GM12874 (cell line): ENCODE results near the gene STK10.

Experiments
- TF ChIP-seq, protein P1 (sequence below): IDR thresholded peaks from 2 replicates; pipeline ENCODE4 v1.5.1; 2011; ENCODE audit warnings: low read depth, mild to moderate bottlenecking, control low read depth, low read length, moderate library complexity; ENCODE audit not compliant: insufficient read depth

Gene STK10

DNA sequence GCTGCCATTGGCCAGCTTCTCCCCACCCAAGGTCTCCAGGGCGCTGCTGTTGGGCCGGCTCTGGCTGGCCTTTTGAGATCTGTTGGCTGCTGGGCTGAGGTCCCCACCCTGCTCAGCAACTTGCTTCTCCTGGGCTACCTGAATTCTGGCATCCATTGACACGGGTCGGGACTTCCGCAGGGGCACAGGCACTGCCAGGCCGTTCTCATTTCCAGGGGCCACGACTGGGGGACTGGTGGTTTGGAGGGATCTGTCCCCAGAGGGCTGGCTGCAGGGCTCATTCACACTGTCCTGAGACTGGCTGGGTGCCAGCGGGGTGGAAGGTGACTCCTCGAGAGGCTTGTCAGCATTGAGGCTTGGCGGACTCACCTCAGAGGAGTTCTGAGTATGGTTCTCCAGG, 94.5 kb downstream of the STK10 start:
- TF ChIP-seq, protein P1, sequence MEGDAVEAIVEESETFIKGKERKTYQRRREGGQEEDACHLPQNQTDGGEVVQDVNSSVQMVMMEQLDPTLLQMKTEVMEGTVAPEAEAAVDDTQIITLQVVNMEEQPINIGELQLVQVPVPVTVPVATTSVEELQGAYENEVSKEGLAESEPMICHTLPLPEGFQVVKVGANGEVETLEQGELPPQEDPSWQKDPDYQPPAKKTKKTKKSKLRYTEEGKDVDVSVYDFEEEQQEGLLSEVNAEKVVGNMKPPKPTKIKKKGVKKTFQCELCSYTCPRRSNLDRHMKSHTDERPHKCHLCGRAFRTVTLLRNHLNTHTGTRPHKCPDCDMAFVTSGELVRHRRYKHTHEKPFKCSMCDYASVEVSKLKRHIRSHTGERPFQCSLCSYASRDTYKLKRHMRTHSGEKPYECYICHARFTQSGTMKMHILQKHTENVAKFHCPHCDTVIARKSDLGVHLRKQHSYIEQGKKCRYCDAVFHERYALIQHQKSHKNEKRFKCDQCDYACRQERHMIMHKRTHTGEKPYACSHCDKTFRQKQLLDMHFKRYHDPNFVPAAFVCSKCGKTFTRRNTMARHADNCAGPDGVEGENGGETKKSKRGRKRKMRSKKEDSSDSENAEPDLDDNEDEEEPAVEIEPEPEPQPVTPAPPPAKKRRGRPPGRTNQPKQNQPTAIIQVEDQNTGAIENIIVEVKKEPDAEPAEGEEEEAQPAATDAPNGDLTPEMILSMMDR = no peak

DNA sequence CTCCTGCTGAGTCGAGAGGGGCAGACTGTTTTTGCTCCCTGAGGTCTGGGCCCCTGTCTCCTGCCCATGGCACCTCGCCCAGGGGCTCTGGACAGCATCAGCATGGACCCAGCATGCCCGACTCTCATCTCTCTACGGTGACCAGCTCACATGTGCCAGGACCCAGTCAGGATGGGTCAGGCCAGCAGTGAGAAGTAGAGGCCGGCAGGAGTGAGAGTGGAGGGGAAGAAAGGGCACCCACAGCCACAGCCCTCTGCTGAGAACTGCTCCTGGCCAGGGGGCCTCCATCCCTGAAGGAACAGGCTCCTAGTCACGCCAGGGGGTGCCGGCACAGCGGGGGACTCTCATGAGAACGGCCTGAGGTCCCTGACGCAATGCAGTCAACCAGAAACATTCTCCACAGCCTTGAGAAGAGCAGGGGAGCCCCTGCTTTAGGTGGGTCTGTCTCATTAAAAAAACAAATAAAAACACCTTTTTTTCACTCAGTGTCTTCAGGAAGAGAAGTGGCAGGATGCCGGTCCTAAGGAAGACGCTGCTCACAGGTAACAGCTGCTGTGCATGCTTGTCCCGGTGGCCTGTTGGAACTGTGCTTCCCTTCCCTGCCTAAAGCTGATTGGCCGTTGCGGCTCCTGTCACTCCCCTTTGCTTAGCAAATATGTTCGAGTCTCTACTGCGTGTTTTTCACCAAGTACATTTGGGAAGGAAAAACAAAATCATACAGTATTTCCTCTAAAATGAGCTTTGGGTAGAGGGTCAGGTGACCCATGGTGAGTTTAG, 95.9 kb downstream of the STK10 start:
- TF ChIP-seq, protein P1 = no peak

DNA sequence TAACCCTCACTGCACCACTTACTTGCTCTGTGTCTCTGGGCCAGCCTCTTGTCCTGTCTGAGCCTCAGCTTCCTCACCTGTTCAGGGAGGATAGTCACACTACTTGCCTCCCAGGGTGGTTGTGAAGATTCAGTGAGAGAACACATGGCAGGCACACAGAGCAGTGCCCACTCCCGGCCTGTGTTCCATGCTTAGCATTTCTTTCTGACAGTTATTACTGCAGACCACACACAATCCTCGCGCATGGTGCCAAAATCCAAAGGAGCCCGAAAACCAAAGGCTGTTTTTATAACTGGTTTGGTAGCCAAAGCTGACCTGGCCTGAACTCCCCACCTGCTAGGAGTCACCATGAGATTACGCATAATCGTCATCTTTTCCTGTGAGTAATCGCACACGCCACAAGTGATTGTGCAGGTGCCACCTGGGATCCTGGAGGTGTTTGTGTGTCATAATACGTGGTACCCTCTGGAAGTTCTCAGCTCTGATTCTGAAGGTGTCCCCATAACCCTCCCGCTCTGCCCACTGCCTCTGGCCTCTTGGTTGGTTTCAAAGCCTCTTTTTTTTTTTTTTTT, 97.0 kb downstream of the STK10 start:
- TF ChIP-seq, protein P1 = no peak

DNA sequence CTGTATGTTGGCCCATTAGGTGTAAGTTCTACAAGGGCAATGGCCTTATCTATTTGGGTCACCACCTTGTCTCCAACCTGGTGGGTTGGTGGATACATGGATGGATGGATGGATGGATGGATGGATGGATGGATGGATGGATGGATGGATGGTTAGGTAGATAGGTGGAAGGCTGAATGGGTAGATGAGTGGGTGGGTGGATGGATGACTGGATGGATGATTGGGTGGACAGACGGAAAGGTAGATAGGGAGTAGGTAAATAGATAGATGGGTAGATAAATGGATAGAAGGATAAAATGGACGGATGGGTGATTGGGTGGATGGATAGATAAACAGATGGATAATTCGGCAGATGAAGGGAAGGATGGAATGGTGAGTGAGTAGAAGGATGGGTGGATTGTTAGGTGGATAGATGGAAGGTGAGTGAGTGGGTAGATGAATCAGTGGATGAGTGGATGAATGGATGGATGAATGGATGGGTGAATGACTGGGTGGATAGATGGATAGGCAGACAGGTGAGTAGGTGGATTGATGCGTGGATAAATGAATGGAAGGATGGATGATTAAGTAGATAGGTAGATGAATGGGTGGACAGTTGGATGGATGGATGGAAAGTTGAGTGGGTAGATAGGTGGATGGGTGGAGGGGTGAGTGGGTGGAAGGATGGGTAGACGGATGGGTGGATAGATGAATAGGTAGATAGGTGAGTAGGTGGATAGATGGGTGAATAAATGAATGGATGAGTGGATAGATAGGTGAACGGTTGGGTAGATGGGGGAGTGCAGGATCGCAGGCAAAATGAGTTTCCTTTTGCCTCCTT, 98.5 kb downstream of the STK10 start:
- TF ChIP-seq, protein P1 = no peak

DNA sequence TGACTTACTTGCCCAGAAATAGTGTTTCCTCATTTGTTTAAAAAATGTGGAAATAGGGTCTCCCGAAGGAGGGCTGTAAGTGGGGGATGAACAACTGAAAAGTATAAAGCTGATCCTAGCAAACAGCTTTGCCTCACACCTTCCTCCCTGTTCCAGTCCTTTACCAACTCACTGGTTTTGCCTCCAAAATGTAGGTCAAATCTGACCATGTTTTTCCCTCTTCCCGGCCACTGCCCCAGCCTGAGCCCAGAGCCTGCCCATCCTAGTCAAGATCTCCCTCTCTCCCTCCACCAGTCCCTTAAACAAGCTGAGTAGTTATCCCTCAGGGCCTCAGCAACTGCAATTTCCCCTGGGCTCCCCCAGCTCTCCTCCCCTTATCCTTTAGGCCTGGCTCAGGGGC, 99.2 kb downstream of the STK10 start:
- TF ChIP-seq, protein P1 = no peak

DNA sequence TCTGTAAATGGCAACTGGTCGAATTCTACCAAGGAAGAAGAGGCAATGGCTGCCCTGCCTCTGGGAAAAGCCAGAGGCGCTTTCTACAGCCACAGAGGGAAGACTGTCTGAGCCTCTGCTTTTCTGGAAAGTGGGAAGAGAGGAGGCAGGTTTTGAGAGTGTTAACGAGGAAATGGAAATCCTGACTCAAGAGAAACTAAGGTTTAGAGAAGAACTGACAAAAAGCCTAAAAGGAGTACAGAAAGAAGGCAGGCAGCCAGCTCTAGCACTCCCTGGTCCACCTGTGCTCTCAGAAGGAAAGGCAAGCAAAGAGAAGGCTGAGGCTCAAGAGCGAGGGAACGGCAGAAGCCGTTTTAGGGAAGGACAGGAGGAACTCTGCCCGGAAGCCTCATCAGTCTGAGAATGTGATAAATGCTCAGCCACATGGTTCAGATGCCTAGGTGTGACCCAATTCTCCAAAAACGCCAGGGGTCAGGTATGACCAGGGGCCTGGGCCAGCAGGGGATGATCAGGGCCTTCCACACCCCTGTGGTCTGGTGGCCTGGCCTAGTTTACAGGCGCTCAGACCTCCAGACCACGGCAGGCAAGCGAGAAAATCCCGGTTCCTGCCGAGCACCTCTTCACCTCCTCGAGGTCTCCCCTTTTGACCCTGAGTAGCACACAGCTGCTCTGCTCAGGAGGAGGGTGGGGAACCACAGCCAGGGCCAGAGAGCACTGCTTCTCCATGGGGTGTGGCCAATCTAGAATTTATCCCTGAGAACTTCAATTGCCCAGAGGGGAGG, 101.6 kb downstream of the STK10 start:
- TF ChIP-seq, protein P1 = no peak
